HepG2 (cell line): ENCODE data around the gene MCM8. TPM values are rescaled to one million over a fixed set of nuclear protein-coding genes. Genes with fewer than 3 reads are reported as not detected.

Experiments
- CBX2 ChIP-seq, 2 experiments: fragments of 200-600 bp in 1 of 2; sonication (generic); formaldehyde crosslinking in 1 of 2; IDR thresholded peaks; 2 replicates each; pipeline versions ENCODE4 v1.7.0 to v1.8.1; 2018 to 2022; ENCODE audit warnings: low read depth in 2 of 2, low read length in 1 of 2, mild to moderate bottlenecking in 1 of 2, missing genetic modification reagents in 1 of 2
- ELF1 ChIP-seq: sonication (generic); formaldehyde crosslinking; IDR thresholded peaks from 2 replicates; pipeline ENCODE4 v1.4.0; 2020; ENCODE audit warnings: missing genetic modification reagents
- HNRNPK ChIP-seq: fragments of 200-400 bp; formaldehyde crosslinking; IDR thresholded peaks from 2 replicates; pipeline ENCODE4 v1.6.1; 2018; ENCODE audit warnings: low read length, low read depth, moderate library complexity, mild to moderate bottlenecking; ENCODE audit not compliant: poor library complexity, severe bottlenecking
- KLF11 ChIP-seq: IDR thresholded peaks from 2 replicates; pipeline ENCODE4 v1.6.1; 2016; ENCODE audit warnings: missing compliant biosample characterization
- KLF9 ChIP-seq: IDR thresholded peaks from 2 replicates; pipeline ENCODE4 v1.6.1; 2016; ENCODE audit warnings: low read depth
- MATR3 ChIP-seq: sonication (generic); formaldehyde crosslinking; IDR thresholded peaks from 2 replicates; pipeline ENCODE4 v1.4.0; 2020; ENCODE audit warnings: missing genetic modification reagents
- MYPOP ChIP-seq: sonication (generic); formaldehyde crosslinking; IDR thresholded peaks from 2 replicates; pipeline ENCODE4 v1.8.1; 2023; ENCODE audit warnings: mild to moderate bottlenecking, moderate library complexity, missing genetic modification reagents
- NBN ChIP-seq: fragments of 450-650 bp; conservative IDR thresholded peaks from 2 replicates; pipeline ENCODE4 v1.6.1; 2017
- NFIB ChIP-seq: sonication (generic); formaldehyde crosslinking; IDR thresholded peaks from 2 replicates; pipeline ENCODE4 v1.9.0; 2021; ENCODE audit warnings: missing genetic modification reagents, mild to moderate bottlenecking, borderline replicate concordance
- PRDM4 ChIP-seq: sonication (generic); formaldehyde crosslinking; IDR thresholded peaks from 2 replicates; pipeline ENCODE4 v1.9.0; 2021; ENCODE audit warnings: missing genetic modification reagents, borderline replicate concordance
- SMARCE1 ChIP-seq: fragments of 450-650 bp; IDR thresholded peaks from 2 replicates; pipeline ENCODE4 v1.6.1; 2017; ENCODE audit warnings: borderline replicate concordance
- TRIM22 ChIP-seq: fragments of 450-650 bp; IDR thresholded peaks from 2 replicates; pipeline ENCODE4 v1.6.1; 2017
- ZNF124 ChIP-seq: sonication (generic); formaldehyde crosslinking; IDR thresholded peaks from 2 replicates; pipeline ENCODE4 v1.4.0; 2020; ENCODE audit warnings: missing genetic modification reagents
- ZNF703 ChIP-seq: sonication (generic); formaldehyde crosslinking; IDR thresholded peaks from 2 replicates; pipeline ENCODE4 v1.5.1; 2020; ENCODE audit warnings: missing genetic modification reagents, mild to moderate bottlenecking, moderate library complexity, borderline replicate concordance
- ZSCAN21 ChIP-seq: sonication (generic); formaldehyde crosslinking; IDR thresholded peaks from 2 replicates; pipeline ENCODE4 v1.8.0; 2022; ENCODE audit warnings: mild to moderate bottlenecking, missing genetic modification reagents, moderate library complexity, borderline replicate concordance
- polyA plus RNA-seq, 8 experiments: library from polyadenylated mRNA; depleted of rRNA in 3 of 8; stranded (reverse) in 7 of 8; unstranded in 1 of 8; fragments of >200 nt; fragmentation: Illumina TruSeq in 4 of 8; extraction: Trizol in 4 of 8; gene quantifications; 2 replicates each; pipeline versions ENCODE4 v1.2.1 to v1.2.3, GENCODE V29; 2011 to 2016; ENCODE audit warnings: low read depth in 4 of 8, missing spikeins in 1 of 8, mixed read lengths in 1 of 8; ENCODE audit not compliant: insufficient read depth in 1 of 8
- total RNA-seq, 5 experiments: library from RNA; depleted of rRNA; stranded (reverse); fragments of >200 nt; fragmentation: Illumina TruSeq; extraction: Trizol; gene quantifications; 2 replicates each; pipeline ENCODE4 v1.2.3, GENCODE V29; 2016; ENCODE audit warnings: low read depth in 1 of 5
- TF ChIP-seq, protein P1 (sequence below): sonication (generic); formaldehyde crosslinking; IDR thresholded peaks from 2 replicates; pipeline ENCODE4 v1.4.0; 2020; ENCODE audit warnings: missing genetic modification reagents
- TF ChIP-seq, protein P2 (sequence below): sonication (generic); formaldehyde crosslinking; IDR thresholded peaks from 2 replicates; pipeline ENCODE4 v1.4.0; 2020; ENCODE audit warnings: missing genetic modification reagents
- TF ChIP-seq, protein P3 (sequence below): sonication (generic); formaldehyde crosslinking; IDR thresholded peaks from 2 replicates; pipeline ENCODE4 v1.4.0; 2020; ENCODE audit warnings: missing genetic modification reagents

The MCM8 gene
- total and polyA plus RNA-seq, 2 of the 13 experiments (the other 11 are each of a cell fraction or from before 2014, with no cell fraction given): 11.5 to 59.3 TPM

- TF ChIP-seq, protein P1, sequence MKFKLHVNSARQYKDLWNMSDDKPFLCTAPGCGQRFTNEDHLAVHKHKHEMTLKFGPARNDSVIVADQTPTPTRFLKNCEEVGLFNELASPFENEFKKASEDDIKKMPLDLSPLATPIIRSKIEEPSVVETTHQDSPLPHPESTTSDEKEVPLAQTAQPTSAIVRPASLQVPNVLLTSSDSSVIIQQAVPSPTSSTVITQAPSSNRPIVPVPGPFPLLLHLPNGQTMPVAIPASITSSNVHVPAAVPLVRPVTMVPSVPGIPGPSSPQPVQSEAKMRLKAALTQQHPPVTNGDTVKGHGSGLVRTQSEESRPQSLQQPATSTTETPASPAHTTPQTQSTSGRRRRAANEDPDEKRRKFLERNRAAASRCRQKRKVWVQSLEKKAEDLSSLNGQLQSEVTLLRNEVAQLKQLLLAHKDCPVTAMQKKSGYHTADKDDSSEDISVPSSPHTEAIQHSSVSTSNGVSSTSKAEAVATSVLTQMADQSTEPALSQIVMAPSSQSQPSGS (CRISPR knock-in tag): peak; percentile 84
- TF ChIP-seq, protein P2, sequence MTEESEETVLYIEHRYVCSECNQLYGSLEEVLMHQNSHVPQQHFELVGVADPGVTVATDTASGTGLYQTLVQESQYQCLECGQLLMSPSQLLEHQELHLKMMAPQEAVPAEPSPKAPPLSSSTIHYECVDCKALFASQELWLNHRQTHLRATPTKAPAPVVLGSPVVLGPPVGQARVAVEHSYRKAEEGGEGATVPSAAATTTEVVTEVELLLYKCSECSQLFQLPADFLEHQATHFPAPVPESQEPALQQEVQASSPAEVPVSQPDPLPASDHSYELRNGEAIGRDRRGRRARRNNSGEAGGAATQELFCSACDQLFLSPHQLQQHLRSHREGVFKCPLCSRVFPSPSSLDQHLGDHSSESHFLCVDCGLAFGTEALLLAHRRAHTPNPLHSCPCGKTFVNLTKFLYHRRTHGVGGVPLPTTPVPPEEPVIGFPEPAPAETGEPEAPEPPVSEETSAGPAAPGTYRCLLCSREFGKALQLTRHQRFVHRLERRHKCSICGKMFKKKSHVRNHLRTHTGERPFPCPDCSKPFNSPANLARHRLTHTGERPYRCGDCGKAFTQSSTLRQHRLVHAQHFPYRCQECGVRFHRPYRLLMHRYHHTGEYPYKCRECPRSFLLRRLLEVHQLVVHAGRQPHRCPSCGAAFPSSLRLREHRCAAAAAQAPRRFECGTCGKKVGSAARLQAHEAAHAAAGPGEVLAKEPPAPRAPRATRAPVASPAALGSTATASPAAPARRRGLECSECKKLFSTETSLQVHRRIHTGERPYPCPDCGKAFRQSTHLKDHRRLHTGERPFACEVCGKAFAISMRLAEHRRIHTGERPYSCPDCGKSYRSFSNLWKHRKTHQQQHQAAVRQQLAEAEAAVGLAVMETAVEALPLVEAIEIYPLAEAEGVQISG (CRISPR knock-in tag): no peak
- TF ChIP-seq, protein P3, sequence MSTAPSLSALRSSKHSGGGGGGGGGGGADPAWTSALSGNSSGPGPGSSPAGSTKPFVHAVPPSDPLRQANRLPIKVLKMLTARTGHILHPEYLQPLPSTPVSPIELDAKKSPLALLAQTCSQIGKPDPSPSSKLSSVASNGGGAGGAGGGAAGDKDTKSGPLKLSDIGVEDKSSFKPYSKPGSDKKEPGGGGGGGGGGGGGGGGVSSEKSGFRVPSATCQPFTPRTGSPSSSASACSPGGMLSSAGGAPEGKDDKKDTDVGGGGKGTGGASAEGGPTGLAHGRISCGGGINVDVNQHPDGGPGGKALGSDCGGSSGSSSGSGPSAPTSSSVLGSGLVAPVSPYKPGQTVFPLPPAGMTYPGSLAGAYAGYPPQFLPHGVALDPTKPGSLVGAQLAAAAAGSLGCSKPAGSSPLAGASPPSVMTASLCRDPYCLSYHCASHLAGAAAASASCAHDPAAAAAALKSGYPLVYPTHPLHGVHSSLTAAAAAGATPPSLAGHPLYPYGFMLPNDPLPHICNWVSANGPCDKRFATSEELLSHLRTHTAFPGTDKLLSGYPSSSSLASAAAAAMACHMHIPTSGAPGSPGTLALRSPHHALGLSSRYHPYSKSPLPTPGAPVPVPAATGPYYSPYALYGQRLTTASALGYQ (CRISPR knock-in tag): peak; percentile 98
- TF ChIP-seq ZSCAN21 (CRISPR knock-in tag): 0 out of 2 replicates have a peak, but pooled peaks have one; percentile 45
- TF ChIP-seq ZNF124 (CRISPR knock-in tag): peak; percentile 84
- 0 out of 2 replicates have a peak, but pooled peaks have one; percentile 24 for TF ChIP-seq ELF1 (CRISPR knock-in tag)
- no peak for TF ChIP-seq SMARCE1
- TF ChIP-seq ZNF703 (CRISPR knock-in tag): no peak
- TF ChIP-seq KLF11: no peak
- TF ChIP-seq MYPOP (CRISPR knock-in tag): no peak; the same call in 1 of the 2 replicates
- no peak for TF ChIP-seq CBX2 (IDR thresholded peaks at IDR 0.05; ENCODE audit: low read depth, low read length)
- TF ChIP-seq CBX2 (CRISPR knock-in tag; IDR thresholded peaks at IDR 0.05; ENCODE audit: low read depth): no peak
- TF ChIP-seq NFIB (CRISPR knock-in tag): no peak
- TF ChIP-seq NBN: no peak
- no peak; the same call in 1 of the 2 replicates for TF ChIP-seq KLF9 (CRISPR knock-in tag)
- no peak for TF ChIP-seq MATR3 (CRISPR knock-in tag)
- TF ChIP-seq PRDM4 (CRISPR knock-in tag): no peak
- no peak for TF ChIP-seq TRIM22
- no peak for TF ChIP-seq HNRNPK
These were observed 57.2 kb downstream of the MCM8 start (continued) for GRCh38 chr20:6007529-6008103.
